Fibroblast of lung (primary cell): Measurements from ENCODE around the gene C3orf49. TPM values are rescaled to one million over a fixed set of nuclear protein-coding genes. Genes with fewer than 3 reads are reported as not detected.

Experiments
- DNase-seq, 2 donors: peaks; one replicate each; pipeline versions ENCODE4 v3.0.0 to v3.0.0-alpha.2; 2010; ENCODE audit warnings: low read depth in 2 of 2
- H2AFZ ChIP-seq: 2 replicates; pipeline ENCODE4 v1.5.1; 2012; ENCODE audit warnings: low read length, control low read depth, inconsistent platforms
- H3K27ac ChIP-seq: 2 replicates; pipeline ENCODE4 v1.5.1; 2011; ENCODE audit warnings: low read length, control low read depth; ENCODE audit not compliant: insufficient read depth
- H3K27me3 ChIP-seq: 2 replicates; pipeline ENCODE4 v1.5.1; 2011; ENCODE audit warnings: mild to moderate bottlenecking, low read length; ENCODE audit not compliant: control insufficient read depth, insufficient read depth
- H3K36me3 ChIP-seq: 2 replicates; pipeline ENCODE4 v1.5.1; 2011; ENCODE audit warnings: low read length; ENCODE audit not compliant: control insufficient read depth, insufficient read depth
- H3K4me1 ChIP-seq: 2 replicates; pipeline ENCODE4 v1.5.1; 2011; ENCODE audit warnings: low read length; ENCODE audit not compliant: control insufficient read depth, insufficient read depth; ENCODE audit errors: extremely low read depth
- H3K4me2 ChIP-seq: 2 replicates; pipeline ENCODE4 v1.5.1; 2011; ENCODE audit warnings: low read length, control low read depth; ENCODE audit not compliant: insufficient read depth; ENCODE audit errors: extremely low read depth
- H3K4me3 ChIP-seq, 4 experiments: fragments of 200-600 bp in 1 of 4; sonication (generic) in 1 of 4; replicated peaks in 1 of 4; 2 replicates each; pipeline ENCODE4 v1.5.1; 2011 to 2016; ENCODE audit warnings: low read length in 4 of 4, low read depth in 3 of 4, mild to moderate bottlenecking in 3 of 4, control low read depth in 2 of 4, inconsistent platforms in 1 of 4, mixed read lengths in 1 of 4; ENCODE audit not compliant: insufficient read depth in 1 of 4; ENCODE audit errors: control extremely low read depth in 1 of 4
- H3K79me2 ChIP-seq: 2 replicates; pipeline ENCODE4 v1.5.1; 2012; ENCODE audit warnings: mild to moderate bottlenecking, low read length, inconsistent platforms; ENCODE audit not compliant: control insufficient read depth, insufficient read depth
- H3K9ac ChIP-seq: 2 replicates; pipeline ENCODE4 v1.5.1; 2011; ENCODE audit warnings: mild to moderate bottlenecking, low read length, control low read depth; ENCODE audit not compliant: insufficient read depth
- H3K9me3 ChIP-seq: 2 replicates; pipeline ENCODE4 v1.5.1; 2012; ENCODE audit warnings: low read depth, low read length; ENCODE audit not compliant: control insufficient read depth, insufficient read depth
- H4K20me1 ChIP-seq: 2 replicates; pipeline ENCODE4 v1.5.1; 2011; ENCODE audit warnings: low read length; ENCODE audit not compliant: control insufficient read depth, insufficient read depth; ENCODE audit errors: extremely low read depth
- CTCF ChIP-seq, 2 donors: IDR thresholded peaks in 1 of 2; conservative IDR thresholded peaks in 1 of 2; 1 replicate in 1 of 2; 2 replicates in 1 of 2; pipeline ENCODE4 v1.5.1; 2011 to 2012; ENCODE audit warnings: low read length in 2 of 2, control low read depth in 1 of 2, inconsistent platforms in 1 of 2, low read depth in 1 of 2, mild to moderate bottlenecking in 1 of 2
- EZH2 ChIP-seq: IDR thresholded peaks from 2 replicates; pipeline ENCODE4 v1.5.1; 2012; ENCODE audit warnings: low read length, control low read depth, mild to moderate bottlenecking; ENCODE audit errors: missing control alignments
- polyA plus RNA-seq, 2 donors: library from polyadenylated mRNA; depleted of rRNA in 1 of 2; stranded (reverse) in 1 of 2; unstranded in 1 of 2; fragments of >200 nt; gene quantifications; 2 replicates each; pipeline ENCODE4 v1.2.1, GENCODE V29; 2011 to 2012; ENCODE audit warnings: missing spikeins in 1 of 2
- total RNA-seq: library from RNA; depleted of rRNA; stranded (reverse); fragments of >200 nt; gene quantifications from 2 replicates; pipeline ENCODE4 v1.2.1, GENCODE V29; 2014

The C3orf49 gene
- total and polyA plus RNA-seq, 2 donors (not counting 1 experiment from before 2014, with no cell fraction given): not detected

- H3K9ac ChIP-seq: no peak overlapping the region
- H3K4me2 ChIP-seq: no peak overlapping the region
- H3K27ac ChIP-seq: no peak overlapping the region
- H4K20me1 ChIP-seq: no peaks in the 10 kb centered on the region
- no peaks in the 10 kb centered on the region for H3K9me3 ChIP-seq
- H3K4me3 ChIP-seq: no peak overlapping the region
- no peak for DNase-seq
- H3K4me1 ChIP-seq: no peaks in the 10 kb centered on the region
- H2AFZ ChIP-seq: no peak overlapping the region
- H3K79me2 ChIP-seq: peaks cover 3% of the 10 kb centered on the region
- H3K27me3 ChIP-seq: no peaks in the 10 kb centered on the region
- no peaks in the 10 kb centered on the region for H3K36me3 ChIP-seq
- TF ChIP-seq CTCF (conservative IDR thresholded peaks at IDR 0.05 in 1 of 2, IDR thresholded peaks at IDR 0.05 in 1 of 2; ENCODE audit: low read depth in 1 of 2, low read length in 2 of 2): no peak
- TF ChIP-seq EZH2: no peak
Measured at GRCh38 chr3:63847718-63848450, 28.8 kb downstream of the C3orf49 start.

GRCh38 chr3:63849175-63849574 is 30.1 kb downstream of the C3orf49 start:
- H3K79me2 ChIP-seq: peaks cover 7% of the 10 kb centered on the region

GRCh38 chr3:63851287-63851686 is 32.2 kb downstream of the C3orf49 start:
- no peak for TF ChIP-seq EZH2
- no peak for TF ChIP-seq CTCF (conservative IDR thresholded peaks at IDR 0.05 in 1 of 2, IDR thresholded peaks at IDR 0.05 in 1 of 2; ENCODE audit: low read depth in 1 of 2, low read length in 2 of 2)
- H3K4me3 ChIP-seq: no peak overlapping the region
- H3K36me3 ChIP-seq: no peaks in the 10 kb centered on the region
- no peak overlapping the region for H3K9ac ChIP-seq
- H3K27ac ChIP-seq: no peak overlapping the region
- no peak overlapping the region for H3K4me2 ChIP-seq
- DNase-seq: no peak
- peaks cover 17% of the 10 kb centered on the region for H3K79me2 ChIP-seq
- H3K4me1 ChIP-seq: no peaks in the 10 kb centered on the region
- H4K20me1 ChIP-seq: no peaks in the 10 kb centered on the region
- H3K27me3 ChIP-seq: no peaks in the 10 kb centered on the region
- no peak overlapping the region for H2AFZ ChIP-seq
- no peaks in the 10 kb centered on the region for H3K9me3 ChIP-seq

More at GRCh38 chr3:63849175-63849574, 30.1 kb downstream of the C3orf49 start:
- Histone ChIP-seq H2AFZ (no peak overlapping the region), H3K4me2 (no peak overlapping the region), H3K27me3 (no peaks in the 10 kb centered on the region), H3K27ac (no peak overlapping the region), H3K36me3 (no peaks in the 10 kb centered on the region), H3K9ac (no peak overlapping the region), H4K20me1 (no peaks in the 10 kb centered on the region), H3K9me3 (no peaks in the 10 kb centered on the region), H3K4me1 (no peaks in the 10 kb centered on the region), H3K4me3 (no peak overlapping the region)
- TF ChIP-seq CTCF (conservative IDR thresholded peaks at IDR 0.05 in 1 of 2, IDR thresholded peaks at IDR 0.05 in 1 of 2; ENCODE audit: low read depth in 1 of 2, low read length in 2 of 2): no peak
- no peak for TF ChIP-seq EZH2
- DNase-seq: no peak
